HG03175 (cell line): ENCODE measurements around the gene MNDA.

Source experiments
- ATAC-seq: cut with Tn5 transposase; IDR thresholded peaks from one replicate; pipeline ENCODE4 v1.9.1; 2021; ENCODE audit warnings: mild to moderate bottlenecking, moderate library complexity; ENCODE audit not compliant: unreplicated experiment

Gene MNDA

DNA sequence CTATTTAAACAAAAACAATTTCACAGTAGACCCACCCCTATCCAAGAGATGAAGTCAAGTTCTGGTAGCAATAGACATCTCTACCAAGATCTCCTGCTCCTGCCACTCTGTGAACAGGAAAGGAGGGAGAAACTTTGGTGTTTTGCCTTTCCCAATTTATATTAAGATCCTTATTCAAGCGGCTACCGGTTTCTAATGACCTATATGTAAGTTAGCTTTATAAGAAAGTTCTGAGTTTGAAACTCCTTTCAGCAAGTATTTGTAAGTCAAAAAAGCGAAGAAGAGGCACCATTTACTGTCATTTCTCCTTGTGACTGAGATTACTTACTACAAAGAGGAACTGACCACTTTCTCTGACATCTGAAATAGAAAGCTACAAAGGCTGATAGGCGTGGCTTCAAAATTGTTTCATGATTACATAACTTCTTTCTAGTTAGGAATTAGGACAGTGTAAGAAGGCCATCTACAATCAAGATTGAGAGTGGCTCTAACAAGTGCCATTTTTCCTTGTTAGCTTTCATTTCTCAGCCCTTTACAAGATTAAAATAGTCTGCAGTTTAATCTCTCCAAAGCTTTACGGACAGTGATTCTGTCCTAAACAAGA is at the start of gene MNDA:
Gene MNDA (plus strand): TSS at position 448 of the 604 bp plus-strand sequence. CDS start 10,803 bp downstream, outside the sequence.
- ATAC-seq: peak; percentile 96

DNA sequence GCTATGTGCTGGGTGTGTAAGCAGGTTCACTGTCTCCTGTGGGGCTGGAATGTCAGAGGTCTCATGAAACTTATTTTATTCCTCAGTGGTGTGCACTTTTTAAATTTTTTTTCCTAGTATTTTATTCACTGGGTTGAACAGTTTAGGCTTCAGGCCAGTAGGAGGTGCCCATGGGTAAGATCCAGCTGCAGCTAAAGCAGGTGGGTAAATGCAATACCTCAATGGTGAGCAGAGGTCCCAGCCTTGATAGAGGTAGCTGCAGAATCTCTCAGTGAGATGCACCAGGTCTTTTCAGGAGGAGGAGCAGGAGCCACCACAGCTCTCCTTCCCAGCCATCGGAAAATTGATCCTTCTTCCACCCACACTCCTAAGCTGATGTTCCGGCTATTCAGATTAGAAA is 37.5 kb upstream of the MNDA start:
- no peak for ATAC-seq

DNA sequence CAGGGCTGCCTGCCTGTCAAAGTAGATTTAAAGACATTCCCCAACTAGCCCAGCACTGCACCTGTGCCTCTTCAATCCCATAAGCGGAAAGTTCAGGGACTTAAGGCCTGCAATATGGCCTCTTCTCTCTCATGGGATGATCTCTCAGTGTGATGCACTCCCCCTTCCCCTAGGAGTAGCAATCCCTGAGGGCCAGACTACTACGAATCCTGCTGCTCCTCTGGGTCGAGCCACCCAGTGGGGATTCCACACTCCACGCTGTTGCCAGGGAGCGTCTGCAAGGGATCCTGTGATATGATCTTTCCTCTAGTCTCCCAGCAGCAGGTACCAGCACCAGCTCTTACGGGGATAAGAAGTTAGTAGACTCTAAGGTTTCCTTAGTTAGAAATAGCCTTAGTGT is 36.9 kb upstream of the MNDA start:
- no peak for ATAC-seq

DNA sequence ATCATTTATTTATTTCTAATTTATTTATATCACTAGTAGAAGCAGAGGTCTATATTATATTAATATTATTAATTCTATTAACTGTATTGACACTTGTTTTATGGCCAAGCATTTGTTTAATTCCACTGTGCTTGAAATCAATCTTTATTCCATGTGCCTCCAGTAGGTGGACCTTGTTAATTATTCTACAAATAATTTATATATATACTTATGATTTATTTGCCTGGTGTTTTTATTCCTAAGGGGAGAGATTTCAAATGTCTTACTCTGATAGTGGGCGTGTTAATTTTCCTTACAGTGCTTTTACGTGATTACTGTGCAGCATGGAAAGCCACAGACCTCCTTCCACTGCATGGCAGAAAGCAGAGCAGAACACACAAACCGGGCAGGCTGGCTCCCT is 32.6 kb upstream of the MNDA start:
- ATAC-seq: no peak

DNA sequence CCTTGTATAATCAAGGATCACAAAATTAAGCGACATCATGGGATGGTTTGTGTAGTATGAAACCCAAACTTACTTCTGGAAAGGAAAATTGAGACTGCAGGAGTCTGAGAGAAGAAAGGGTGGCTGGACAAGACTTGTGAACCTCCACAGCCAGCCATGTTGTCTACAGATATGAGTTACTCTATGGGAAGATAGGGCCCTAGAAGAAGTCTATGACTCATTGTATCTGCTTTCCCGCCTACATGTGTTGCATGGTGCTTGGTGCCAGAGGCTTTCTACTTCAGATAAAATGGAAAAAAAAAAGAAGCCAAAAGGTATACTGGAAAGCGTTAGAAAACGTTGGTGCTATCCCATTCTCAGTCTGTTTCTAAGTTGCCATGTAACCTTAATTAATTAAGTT is 31.5 kb upstream of the MNDA start:
- ATAC-seq: no peak

GRCh38 chr1:158800526-158800925 is 30.6 kb upstream of the MNDA start:
- ATAC-seq: no peak

DNA sequence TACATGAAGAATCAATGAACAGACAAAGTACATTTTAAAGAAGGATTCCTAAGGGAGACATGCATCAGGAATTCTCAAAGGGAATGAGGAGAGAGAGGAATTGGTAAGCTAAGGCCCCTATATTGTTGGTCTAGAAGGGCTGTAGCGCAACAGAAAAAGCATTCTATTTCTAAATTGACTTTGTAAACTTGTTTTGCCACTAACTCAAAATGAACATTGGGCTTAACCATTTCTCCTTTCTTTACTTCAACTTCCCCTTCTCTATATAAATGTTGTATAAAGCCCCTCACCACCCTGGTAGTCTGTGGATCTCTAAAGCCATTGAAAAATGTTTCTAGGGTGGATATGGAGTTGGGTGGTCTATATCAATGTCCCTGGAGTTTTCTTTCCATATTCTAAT is 29.8 kb upstream of the MNDA start:
- no peak for ATAC-seq

DNA sequence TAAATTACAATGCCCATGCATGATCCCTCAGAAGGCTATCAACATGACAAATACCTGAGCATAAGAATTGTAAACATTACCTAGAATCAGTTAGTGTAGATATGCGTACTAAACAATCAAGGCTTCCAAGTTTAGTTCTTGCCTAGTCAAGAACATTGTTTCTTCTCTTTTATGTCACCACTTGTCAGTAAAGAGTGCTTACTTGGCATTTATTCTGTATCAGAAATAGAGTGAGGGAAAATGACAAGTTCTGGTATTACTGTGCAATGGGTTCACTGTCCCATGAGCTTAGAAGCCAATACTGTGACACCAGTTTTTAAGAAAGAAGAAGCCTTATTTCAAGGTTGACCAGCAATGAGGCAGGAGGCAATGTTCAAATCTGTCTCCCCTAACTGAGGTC is 27.5 kb upstream of the MNDA start:
- no peak for ATAC-seq

- ATAC-seq: no peak
Observed at GRCh38 chr1:158806916-158807536, 24.1 kb upstream of the MNDA start.

DNA sequence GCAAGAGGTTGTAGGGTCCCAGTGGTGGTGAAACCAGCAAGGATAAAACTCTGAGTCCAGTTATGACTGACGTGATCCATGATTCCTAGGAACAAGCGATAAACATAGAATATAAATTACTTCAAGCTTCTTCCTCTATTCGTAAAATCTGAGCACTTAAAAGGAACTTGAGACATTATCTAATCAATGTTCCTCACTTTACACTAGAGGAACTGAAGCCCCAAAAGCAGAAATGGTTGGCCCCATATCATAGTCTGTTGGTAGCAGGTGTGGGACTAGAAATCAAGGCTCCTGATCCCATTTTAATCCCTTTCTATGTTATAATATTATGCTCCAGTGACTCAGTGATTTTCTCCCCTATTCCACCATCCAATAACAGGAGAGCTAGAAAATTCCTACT is 21.9 kb upstream of the MNDA start:
- ATAC-seq: no peak

DNA sequence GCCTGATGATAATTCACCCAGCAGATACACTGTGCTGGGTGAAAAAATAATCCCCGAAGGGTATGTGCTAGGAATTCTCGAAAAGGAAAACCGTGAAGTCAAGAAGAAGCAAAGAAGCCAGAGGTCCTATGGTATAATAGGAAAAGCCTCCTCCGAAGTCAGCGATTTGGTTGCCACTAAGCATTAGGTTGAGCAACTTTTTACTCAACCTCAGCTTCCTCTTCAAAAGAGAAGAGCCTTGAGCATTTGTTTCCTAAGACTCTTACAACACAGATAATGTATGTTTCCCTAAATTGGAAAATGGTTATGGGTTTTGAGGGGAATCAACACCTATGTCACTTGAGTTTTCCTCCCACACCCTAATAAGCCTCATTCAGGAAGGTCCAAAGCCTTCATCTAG is 21.3 kb upstream of the MNDA start:
- ATAC-seq: no peak

DNA sequence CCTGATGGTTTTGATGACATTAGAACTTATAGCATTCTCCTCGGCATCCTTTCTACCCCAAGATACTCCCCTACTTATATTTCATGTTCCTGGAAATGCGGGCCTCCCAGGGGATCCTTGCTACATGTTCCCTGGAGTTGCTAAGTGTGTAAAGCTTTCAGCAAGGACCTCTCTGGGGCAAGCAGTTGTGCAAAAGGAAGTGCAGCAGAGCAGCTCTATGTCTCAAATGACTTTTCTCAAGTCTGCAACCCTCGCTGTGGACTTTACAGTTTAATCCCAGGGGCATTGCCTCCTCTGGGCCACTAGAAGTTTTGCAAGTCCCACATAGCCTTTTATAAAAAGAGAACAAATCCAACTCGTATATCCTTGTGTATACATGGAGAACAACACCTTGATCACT is 20.8 kb upstream of the MNDA start:
- no peak for ATAC-seq

- ATAC-seq: no peak
Observed at GRCh38 chr1:158812336-158812735, 18.8 kb upstream of the MNDA start.

GRCh38 chr1:158813164-158813563 is 18.0 kb upstream of the MNDA start:
- ATAC-seq: no peak

DNA sequence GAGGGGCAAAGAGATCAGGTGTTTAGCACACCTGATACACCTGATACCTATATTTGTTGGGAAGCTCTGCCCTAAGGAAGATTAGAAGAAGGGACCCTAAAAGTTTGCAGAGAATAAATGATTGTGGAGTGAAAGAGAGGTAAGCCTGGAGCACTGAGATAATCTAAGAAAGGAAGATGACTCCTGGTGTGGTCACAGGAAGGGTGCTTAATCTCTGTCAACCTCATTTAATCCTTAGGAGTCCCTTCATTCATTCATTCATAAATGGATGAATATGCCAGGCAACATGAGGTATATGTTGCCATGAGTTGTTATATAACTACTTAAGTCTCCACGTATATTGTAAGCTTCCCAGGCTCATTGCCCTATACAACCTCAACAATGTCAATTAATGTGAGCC is 16.2 kb upstream of the MNDA start:
- no peak for ATAC-seq

DNA sequence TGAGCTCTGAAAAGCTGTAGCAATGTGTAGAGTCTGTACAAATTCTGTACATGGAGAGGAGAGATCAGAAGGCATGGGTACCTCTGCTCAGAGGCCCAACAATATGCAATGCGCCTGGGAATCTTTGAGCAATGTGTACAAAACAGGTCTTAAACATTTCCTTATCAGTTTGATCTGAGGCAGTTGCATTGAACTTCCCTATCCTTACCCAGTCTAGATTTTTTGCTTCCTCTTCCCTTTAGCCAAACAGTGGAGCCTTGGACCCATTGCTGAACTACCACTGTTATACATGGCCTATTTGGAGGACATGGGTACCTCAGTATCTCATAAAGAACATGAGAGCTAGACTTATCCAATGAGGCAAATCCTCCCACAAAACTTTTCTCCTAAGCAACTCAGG is 12.6 kb upstream of the MNDA start:
- no peak for ATAC-seq

- peak; percentile 25 for ATAC-seq
Observed at GRCh38 chr1:158818975-158819431, 12.1 kb upstream of the MNDA start.

DNA sequence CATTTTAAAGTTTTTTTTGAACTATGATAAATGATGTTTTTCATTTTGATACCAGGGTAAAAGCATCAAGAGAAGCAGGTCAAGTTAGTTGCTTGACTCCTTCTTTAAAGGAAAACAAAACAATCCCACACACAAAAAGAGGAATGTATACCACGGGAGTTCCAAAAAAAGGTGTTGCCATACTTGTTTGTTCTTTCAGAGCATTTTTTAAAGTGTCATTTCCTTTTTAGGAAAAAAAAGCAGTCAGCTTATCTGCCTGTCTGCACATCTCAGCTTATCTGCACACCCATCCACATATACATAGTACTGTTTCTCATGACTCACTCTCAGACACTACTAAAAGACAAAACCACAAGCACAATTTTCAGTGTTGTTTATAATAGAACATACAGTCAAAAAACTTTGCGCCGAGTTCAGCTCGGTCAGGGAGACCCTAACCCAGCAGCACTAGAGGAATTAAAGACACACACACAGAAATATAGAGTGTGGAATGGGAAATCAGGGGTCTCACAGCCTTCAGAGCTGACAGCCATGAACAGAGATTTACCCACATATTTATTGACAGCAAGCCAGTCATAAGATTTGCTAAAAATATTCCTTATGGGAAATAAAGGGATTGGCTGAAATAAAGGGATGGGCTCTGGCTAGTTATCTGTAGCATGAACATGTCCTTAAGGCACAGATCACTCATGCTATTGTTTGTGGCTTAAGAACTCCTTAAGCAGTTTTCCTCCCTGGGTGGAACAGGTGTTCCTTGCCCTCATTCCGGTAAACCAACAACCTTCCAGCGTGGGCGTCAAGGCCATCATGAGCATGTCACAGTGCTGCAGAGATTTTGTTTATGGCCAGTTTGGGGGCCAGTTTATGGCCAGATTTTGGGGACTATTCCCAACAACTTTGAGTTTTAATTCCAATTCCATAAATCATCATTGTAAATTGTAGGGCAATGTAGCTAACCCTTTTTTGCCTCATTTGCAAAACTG is 11.4 kb upstream of the MNDA start:
- peak; percentile 83 for ATAC-seq

DNA sequence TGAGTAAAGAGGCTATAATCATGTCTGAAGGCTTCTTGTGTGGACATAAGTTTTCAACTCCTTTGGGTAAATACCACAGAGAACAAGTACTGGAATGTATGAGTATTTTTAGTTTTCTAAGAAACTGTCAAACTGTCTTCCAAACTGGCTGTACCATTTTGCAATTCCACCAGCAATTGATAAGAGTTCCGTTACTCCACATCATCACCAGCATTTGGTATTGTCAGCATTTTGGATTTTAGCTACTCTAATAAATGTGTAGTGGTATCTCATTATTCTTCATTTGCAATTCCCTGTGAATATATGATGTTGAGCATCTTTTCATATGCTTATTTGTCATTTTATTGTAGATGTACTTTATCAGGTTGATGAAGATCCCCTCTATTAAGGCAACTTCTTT is 9.4 kb upstream of the MNDA start:
- ATAC-seq: no peak

GRCh38 chr1:158830074-158830677 is 975 bp upstream of the MNDA start:
- peak; percentile 44 for ATAC-seq

GRCh38 chr1:158833264-158833663 is 2.1 kb downstream of the MNDA start:
- ATAC-seq: no peak
